GM18511 (cell line): ENCODE data around the gene RNF126.
"Not testable (repeated sequence)": the region's sequence is repeated elsewhere in the genome, so short reads cannot be mapped to it uniquely, and the experiment has no call there.

ENCODE experiments used
- ATAC-seq: cut with Tn5 transposase; IDR thresholded peaks from one replicate; pipeline ENCODE4 v1.9.1; 2021; ENCODE audit warnings: mild to moderate bottlenecking, moderate library complexity; ENCODE audit not compliant: unreplicated experiment

RNF126 gene

DNA sequence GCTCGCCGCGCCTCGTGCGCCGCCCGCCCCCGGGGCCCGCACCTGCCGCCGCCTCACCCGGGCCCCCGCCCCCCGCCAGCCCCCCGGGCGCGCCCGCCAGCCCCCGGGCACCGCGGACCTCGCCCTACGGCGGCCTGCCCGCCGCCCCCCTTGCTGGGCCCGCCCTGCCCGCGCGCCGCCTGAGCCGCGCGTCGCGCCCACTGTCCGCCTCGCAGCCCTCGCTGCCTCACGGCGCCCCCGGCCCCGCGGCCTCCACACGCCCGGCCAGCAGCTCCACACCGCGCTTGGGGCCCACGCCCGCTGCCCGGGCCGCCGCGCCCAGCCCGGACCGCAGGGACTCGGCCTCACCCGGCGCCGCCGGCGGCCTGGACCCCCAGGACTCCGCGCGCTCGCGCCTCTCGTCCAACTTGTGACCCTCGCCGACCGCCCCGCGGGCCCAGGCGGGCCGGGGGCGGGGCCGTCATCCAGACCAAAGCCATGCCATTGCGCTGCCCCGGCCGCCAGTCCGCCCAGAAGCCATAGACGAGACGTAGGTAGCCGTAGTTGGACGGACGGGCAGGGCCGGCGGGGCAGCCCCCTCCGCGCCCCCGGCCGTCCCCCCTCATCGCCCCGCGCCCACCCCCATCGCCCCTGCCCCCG, 46.8 kb downstream of the RNF126 start:
- ATAC-seq, result no peak

DNA sequence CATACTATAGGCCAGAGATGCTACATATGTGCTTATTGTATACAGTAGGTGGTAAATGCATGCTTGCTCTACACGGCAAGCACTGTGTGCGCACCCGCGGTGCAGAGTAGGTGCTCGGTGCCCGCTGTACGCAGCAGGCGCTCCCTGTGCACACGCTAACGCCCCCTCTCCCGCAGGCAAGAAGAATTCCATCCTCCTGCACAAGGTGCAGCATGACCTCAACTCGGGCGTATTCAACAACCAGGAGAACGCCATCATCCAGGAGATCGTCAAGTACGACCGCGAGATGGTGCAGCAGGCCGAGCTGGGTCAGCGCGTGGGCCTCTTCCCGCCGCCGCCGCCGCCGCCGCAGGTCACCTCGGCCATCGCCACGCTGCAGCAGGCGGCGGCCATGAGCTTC, 47.4 kb downstream of the RNF126 start:
- no peak for ATAC-seq

DNA sequence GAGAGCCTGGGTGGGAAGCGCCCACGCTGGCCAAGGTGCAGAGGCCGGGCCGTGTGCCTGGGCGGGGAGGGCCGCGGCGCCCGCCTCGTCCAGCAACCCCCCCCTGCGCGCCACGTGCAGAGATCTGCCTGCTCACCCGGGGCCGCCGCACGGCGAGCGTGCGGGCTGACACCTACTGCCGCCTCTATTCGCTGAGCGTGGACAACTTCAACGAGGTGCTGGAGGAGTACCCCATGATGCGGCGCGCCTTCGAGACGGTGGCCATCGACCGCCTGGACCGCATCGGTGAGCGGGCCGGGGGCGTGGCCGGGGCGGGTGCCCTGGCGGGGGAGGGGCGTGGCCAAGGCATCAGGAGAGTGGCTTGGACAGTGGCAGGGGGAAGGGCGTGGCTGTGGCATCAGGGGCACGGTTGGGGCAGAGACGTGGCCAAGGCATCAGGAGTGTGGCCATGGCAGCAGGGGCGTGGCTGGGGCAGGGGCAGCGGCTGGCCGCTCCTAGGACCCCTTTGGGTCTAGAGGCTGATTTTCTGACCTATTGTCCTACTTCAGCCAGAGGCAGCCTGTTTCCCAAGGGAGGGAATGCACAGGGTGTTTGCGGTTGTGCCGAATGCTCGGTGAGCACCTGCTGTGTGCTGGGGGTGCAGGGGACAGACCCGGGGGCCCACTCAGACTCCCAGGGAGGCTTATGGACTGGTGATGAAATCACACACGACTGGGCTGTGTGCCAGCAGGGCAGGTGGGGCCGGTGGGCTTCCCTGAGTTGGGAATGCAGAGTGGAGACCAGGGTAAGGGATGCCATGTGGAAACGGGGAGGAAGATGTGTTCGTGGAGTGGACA, 49.1 kb downstream of the RNF126 start:
- no peak for ATAC-seq

DNA sequence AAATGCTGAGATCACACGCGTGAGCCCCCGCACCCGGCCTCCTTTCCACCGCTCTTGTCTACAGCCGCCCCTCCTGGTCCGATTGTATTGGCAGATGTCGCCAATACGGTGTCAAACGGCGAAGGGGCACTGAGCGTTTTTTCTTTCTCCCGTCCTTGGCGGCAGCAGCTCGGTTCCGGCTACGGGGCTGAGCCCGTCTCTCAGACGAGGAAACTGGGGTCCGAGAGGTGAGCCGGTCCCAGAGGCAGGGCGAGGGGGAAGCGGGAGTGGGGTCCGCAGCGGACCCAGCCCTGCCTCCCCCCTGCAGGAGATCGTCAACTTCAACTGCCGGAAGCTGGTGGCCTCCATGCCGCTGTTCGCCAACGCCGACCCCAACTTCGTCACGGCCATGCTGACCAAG, 50.1 kb downstream of the RNF126 start:
- ATAC-seq, result no peak

DNA sequence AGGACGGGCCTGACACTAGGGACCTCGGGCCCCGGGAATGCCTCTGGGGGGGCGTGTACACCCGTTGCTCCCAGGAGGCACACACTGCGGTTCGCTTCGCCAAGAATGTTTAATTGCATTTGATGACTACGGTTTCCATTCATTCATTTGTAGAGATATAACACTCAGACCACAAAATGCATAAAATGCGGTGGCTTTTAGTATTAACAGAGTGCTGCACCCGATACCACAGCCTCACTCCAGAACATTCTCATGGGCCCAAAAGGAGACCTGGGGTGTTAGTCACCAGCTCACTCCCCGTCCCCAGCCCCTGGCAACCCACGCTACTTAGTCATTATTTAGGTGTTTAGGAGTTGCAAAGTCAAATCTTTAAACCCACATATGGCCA, 51.5 kb downstream of the RNF126 start:
- ATAC-seq, result no peak

DNA sequence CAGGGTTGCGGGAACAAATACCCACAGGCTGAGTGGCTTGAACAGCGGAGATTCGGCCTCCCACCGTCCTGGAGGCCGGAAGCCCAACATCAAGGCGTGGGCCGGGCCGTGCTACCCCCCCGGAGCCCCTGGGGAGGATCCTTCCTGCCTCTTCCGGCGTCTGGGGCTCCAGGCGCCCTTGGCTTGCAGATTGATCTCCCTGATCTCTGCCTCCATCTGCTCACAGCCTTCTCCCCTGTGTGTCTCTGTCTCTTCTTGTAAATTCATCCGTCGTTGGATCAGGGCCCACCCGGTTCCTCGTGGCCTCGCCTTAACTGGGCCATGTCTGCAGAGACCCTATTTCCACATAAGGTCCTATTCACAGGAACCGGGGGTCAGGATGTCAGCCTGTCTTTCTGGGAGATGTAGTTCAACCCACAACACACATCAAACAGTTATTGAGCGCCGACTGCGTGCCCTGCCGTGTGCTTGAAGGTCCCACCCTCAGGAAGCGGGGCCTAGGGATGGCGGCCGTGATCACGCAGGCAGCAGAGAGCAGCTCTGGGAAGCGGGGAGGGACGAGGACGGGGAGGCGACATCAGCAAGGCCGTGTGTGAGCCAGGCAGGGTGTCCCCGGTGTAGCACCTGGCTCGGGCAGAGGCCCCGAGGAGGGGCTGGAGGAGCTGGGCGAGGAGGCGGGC, 52.1 kb downstream of the RNF126 start:
- peak; percentile 59 for ATAC-seq

DNA sequence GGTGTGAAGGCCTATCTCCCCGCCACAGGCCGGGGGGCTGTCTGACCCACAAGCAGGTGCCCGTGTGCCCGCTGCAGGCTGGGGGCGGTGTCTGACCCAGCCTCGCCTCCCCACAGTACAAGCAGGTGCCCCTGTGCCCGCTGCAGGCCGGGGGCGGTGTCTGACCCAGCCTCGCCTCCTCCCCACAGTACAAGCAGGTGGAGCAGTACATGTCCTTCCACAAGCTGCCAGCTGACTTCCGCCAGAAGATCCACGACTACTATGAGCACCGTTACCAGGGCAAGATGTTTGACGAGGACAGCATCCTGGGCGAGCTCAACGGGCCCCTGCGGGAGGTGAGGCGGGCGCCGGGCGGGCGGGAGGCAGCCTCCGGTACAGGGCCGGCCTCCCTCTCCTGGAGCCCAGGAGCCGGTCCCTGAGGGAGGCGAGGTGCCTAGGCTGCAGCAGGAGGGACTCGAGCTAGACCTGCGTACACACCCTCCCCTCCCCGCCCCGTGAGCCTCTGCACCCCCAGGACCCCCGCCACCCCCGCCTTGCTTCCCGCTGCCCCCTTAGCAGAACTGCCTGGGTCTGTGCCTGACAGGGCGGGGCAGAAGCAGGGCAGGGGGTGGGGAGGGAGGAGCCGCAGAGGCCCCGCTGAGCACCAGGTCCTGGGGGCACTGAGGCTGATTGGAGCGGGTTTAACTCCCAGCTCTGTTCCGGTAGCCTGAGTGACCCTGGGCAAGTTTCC, 52.8 kb downstream of the RNF126 start:
- peak; percentile 49 for ATAC-seq

DNA sequence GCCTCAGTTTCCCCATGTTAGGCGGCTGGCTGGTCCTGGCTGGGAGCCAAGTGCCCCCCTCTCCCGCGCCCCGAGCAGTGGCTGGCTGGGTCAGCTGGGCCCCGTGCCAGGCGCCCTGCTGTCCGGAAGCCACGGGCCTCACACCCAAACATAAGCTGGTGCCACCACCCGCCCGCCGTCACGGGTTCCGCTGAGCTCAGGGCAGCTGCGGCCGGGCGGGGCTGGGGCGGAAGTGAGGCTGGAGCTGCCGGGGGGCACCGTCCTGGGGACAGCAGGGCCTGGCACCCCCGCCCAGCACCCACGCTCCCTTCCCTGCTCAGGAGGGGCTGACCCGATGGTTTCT, 54.0 kb downstream of the RNF126 start:
- no peak for ATAC-seq

DNA sequence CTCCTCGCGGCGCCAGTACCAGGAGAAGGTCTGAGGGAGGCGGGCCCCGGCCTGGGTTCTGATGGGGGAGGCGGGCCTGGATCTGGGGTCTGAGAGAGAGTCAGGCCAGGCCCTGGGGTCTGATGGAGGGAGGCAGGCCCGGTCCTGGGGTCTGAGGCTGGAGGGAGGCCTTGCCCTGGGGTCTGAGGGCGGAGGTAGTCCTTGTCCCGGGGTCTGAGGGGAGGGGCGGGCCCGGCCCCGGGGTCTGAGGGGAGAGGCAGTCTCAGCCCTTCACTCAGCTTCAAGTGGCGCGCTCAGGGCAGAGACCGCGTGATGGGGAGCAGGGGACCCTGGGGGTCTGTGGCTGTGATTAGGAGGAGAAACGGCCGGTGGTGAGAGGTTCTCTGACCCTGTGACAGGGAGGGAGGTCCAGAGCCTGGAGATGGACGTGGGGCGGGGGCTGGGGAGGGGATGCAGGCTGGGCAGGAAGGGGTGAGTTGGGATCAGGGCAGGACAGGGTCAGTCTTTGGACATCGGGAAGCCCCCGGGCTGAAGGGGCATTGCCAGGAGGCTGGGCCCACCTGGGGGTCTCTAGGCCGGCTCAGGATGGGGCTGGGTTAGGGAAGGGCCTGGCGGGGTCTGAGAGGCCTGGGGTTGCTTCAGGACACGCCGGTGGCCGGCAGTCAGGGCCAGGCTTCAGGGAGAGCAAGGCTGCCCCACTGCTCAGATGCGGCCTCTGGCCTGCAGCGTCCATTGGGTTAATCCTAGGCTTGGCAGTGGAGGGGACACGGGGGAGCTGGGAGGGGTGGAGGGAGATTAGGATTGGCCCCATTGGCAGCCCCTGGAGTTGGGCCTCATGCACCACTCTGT, 54.6 kb downstream of the RNF126 start:
- no peak for ATAC-seq

DNA sequence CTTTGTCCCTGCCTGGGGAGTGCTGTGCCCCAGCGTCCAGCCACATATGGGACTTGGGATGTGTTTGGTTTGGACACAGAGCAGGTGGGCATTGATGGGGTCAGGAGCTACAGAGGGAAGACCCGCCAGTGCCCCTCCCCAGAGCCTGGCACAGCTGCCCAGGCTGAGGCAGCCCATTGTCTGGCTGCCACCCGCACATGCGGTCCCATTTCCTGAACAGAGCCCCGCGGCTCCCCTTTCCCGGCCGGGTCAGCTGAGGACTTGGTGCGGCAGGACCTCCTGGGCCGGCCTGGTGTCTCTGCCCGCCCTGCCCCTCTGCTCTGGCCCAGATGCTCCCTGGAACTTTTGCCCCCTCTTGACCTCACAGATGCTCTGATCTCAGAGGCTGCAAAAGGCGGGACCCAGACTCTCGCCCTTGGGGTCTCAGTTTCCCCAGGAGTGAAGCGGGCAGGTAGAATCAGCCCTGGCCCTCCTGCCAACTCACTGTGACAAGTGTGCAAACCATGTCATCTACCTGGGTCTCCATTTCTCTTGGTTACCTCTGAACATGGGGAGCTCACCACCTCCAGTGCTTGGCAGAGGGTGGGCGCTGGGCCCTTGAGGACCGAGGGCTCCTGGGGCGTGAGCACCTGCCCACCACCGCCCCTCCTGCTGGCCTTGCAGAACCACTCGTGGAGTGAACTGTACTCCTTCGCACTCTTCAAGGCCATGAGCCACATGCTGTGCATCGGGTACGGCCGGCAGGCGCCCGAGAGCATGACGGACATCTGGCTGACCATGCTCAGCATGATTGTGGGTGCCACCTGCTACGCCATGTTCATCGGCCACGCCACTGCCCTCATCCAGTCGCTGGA, 55.5 kb downstream of the RNF126 start:
- no peak for ATAC-seq

DNA sequence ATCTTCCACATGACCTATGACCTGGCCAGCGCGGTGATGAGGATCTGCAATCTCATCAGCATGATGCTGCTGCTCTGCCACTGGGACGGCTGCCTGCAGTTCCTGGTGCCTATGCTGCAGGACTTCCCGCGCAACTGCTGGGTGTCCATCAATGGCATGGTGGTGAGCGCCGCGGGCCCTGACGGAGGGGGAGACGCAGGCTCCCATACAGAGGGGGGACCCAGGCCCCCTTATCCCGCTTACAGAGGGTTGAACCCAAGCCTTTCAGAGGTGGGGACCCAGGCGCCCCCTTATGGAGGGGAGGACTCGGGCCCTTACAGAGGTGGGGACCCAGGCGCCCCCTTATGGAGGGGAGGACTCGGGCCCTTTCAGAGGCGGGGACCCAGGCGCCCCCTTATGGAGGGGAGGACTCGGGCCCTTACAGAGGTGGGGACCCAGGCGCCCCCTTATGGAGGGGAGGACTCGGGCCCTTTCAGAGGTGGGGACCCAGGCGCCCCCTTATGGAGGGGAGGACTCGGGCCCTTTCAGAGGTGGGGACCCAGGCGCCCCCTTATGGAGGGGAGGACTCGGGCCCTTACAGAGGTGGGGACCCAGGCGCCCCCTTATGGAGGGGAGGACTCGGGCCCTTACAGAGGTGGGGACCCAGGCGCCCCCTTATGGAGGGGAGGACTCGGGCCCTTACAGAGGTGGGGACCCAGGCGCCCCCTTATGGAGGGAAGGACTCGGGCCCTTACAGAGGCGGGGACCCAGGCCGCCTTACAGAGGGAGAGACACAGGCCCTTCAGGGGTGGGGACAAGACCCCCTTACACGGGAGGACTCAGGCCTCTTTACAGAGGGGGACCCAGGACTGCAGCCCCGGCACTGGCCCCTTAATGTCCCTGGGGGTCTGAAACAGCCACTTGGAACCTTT, 57.7 kb downstream of the RNF126 start:
- ATAC-seq, result not testable (repeated sequence)

DNA sequence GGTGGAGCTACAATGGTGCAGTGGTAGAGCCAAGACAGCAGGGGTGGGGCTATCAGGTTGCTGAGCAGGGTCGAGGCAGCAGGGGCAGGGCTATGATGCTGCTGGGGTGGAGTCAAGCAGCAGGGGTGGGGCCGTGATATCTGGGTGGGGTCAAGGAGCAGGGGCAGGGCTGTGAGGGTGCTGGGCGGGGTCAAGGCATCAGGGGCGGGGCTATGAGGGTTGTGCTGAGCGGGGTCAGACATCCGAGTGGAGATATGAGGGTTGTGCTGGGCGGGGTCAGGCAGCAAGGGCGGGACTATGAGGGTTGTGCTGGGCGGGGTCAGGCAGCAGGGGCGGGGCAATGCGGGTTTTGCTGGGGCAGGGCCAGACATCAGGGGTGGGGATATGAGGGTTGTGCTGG, 58.7 kb downstream of the RNF126 start:
- ATAC-seq, result no peak

DNA sequence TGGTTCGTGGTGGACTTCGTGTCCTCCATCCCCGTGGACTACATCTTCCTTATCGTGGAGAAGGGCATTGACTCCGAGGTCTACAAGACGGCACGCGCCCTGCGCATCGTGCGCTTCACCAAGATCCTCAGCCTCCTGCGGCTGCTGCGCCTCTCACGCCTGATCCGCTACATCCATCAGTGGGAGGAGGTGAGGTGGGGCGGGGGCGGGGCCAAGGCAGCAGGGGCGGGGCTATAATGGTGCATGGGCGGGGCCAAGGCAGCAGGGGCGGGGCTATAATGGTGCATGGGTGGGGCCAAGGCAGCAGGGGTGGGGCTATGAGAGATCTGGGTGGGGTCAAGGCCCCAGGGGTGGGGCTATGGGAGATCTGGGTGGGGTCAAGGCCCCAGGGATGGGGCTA, 59.2 kb downstream of the RNF126 start:
- ATAC-seq, result not testable (repeated sequence)

DNA sequence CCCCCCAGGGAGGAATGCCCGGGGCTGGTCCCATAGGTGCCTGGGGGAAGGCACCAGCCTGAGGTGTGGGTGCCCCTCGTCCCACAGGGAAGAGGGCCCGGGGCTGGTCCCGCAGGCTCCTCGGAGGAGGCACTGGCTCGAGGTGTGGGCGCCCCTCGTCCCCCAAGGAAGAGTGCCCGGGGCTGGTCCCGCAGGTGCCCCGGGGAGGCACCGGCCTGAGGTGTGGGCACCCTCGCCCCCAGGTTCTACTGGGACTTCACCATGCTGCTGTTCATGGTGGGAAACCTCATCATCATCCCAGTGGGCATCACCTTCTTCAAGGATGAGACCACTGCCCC, 59.7 kb downstream of the RNF126 start:
- ATAC-seq, result not testable (repeated sequence)

DNA sequence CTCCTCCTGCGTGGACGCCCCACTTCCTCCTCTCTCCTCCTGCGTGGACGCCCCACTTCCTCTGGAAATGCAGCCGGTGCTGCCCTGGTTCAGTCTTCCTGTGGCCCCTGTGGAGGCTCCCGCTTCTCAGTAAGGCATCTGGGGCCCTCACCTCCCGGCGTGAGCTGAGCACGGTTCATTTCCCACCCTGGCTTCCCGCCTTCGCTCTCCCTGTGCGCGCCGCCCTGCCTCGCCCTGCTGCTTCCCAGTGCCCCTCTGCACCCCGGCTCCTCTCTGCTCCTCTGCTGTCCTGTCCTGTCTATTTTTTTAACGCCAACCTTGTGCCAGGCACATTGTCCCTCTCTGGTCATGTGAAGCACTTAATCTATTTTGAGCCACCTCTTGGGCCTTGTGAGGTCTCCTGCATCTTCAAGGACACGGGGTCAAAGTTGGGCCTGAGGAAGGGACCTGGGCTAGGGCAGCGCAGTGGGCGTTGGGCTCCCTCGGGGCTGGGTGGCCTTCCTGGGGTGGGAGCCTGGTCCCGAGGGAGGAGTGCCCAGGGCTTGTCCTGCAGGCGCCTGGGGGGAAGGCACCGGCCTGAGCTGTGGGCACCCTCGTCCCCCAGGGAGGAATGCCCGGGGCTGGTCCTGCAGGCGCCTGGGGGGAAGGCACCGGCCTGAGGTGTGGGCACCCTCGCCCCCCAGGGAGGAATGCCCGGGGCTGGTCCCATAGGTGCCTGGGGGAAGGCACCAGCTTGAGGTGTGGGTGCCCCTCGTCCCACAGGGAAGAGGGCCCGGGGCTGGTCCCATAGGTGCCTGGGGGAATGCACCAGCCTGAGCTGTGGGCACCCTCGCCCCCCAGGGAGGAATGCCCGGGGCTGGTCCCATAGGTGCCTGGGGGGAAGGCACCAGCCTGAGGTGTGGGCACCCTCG, 60.4 kb downstream of the RNF126 start:
- ATAC-seq, result no peak

DNA sequence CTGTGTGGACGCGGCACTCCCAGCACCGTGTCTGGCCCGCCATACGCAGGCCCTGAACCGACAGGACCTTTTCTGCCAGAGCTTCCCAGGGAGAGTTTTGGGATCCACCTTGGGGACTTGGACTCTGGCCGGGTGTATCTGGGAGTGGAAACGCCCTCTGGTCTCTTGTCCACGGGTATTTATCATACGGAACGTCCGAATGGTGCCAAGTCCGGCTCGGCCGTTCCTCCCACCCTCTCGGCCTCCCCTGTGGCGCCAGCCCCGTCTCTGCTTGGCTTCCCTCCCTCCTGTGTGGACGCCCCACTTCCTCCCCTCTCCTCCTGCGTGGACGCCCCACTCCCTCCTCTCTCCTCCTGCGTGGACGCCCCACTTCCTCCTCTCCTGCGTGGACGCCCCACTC, 61.2 kb downstream of the RNF126 start:
- ATAC-seq, result no peak

DNA sequence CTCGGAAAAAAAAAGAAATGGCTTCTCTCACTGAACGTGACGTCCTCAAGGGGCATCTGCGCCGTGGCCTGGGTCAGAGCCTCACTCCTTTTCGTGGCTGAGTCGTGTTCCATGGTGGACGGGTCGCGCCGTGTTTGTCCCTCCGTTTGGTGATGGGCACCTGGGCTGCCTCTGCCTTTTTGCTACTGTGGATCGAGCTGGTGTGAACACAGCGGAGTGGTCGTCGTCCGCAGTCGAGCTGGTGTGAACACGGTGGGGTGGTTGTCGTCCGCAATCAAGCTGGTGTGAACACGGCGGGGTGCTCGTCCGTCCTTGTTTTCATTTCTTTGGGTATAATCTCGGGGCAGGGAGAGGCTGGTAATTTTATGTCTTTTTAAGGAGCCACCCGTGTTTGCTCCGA, 61.7 kb downstream of the RNF126 start:
- ATAC-seq, result no peak
